SK-N-SH (cell line): ENCODE measurements around the gene DMRT2. TPM values are rescaled to one million over a fixed set of nuclear protein-coding genes. Genes with fewer than 3 reads are reported as not detected.

ENCODE experiments used
- CTCF ChIA-PET: fragments of 300-600, 350-600 bp; formaldehyde crosslinking; extraction: SDS; loops from one replicate; lab custom pipeline; 2021; lab: Yijun Ruan, JAX
- POLR2A ChIA-PET: fragments of 350-600 bp; sonication (Branson Sonifier 250); formaldehyde crosslinking; extraction: SDS; loops from one replicate; lab custom pipeline; 2020; ENCODE audit warnings: antibody characterized with exemption, inconsistent platforms; lab: Yijun Ruan, JAX
- DNase-seq: peaks from one replicate; pipeline ENCODE4 v3.0.0; 2012
- H2AFZ ChIP-seq: fragments of 200-600 bp; sonication (generic); 2 replicates; pipeline ENCODE4 v1.8.1; 2016; ENCODE audit warnings: antibody characterized with exemption, mild to moderate bottlenecking, low read depth
- H3F3A ChIP-seq: fragments of 200-600 bp; sonication (generic); replicated peaks from 2 replicates; pipeline ENCODE3; 2016; ENCODE audit warnings: antibody characterized with exemption, mild to moderate bottlenecking; ENCODE audit not compliant: insufficient read depth
- H3K27ac ChIP-seq, 2 experiments: fragments of 200-500 bp in 1 of 2; fragments of 200-600 bp in 1 of 2; sonication (Bioruptor generic) in 1 of 2; sonication (generic), shearing (Covaris generic) in 1 of 2; 2 replicates each; pipeline versions ENCODE4 v1.5.1 to v1.6.1; 2014 to 2016; ENCODE audit warnings: low read depth in 2 of 2, inconsistent platforms in 1 of 2, low read length in 1 of 2, mild to moderate bottlenecking in 1 of 2, mixed read lengths in 1 of 2
- H3K27me3 ChIP-seq: fragments of 200-600 bp; sonication (generic), shearing (Covaris generic); 2 replicates; pipeline ENCODE4 v1.6.1; 2016; ENCODE audit warnings: mixed run types; ENCODE audit not compliant: insufficient read depth
- H3K36me3 ChIP-seq, 2 experiments: fragments of 200-500 bp in 1 of 2; fragments of 200-600 bp in 1 of 2; sonication (Bioruptor generic) in 1 of 2; sonication (generic) in 1 of 2; replicated peaks in 1 of 2; 2 replicates each; pipeline versions ENCODE3 to v1.5.1; 2014 to 2016; ENCODE audit warnings: low read length in 1 of 2, mild to moderate bottlenecking in 1 of 2; ENCODE audit not compliant: insufficient read depth in 2 of 2, control insufficient read depth in 1 of 2
- H3K4me1 ChIP-seq, 2 experiments: fragments of 200-500 bp in 1 of 2; fragments of 200-600 bp in 1 of 2; sonication (Bioruptor generic) in 1 of 2; sonication (generic), shearing (Covaris generic) in 1 of 2; 2 replicates each; pipeline versions ENCODE4 v1.5.1 to v1.6.1; 2014 to 2016; ENCODE audit warnings: low read depth in 1 of 2, low read length in 1 of 2, mixed run types in 1 of 2; ENCODE audit not compliant: insufficient read depth in 2 of 2, control insufficient read depth in 1 of 2
- H3K4me2 ChIP-seq: fragments of 200-600 bp; sonication (generic), shearing (Covaris generic); 2 replicates; pipeline ENCODE4 v1.6.1; 2017; ENCODE audit warnings: mixed run types
- H3K4me3 ChIP-seq, 2 experiments: fragments of 200-500 bp in 1 of 2; fragments of 200-600 bp in 1 of 2; sonication (Bioruptor generic) in 1 of 2; sonication (generic), shearing (Covaris generic) in 1 of 2; 2 replicates each; pipeline versions ENCODE4 v1.5.1 to v1.8.1; 2014 to 2016; ENCODE audit warnings: low read depth in 2 of 2, inconsistent platforms in 1 of 2, low read length in 1 of 2, mild to moderate bottlenecking in 1 of 2, mixed read lengths in 1 of 2, moderate library complexity in 1 of 2
- H3K79me2 ChIP-seq: fragments of 200-600 bp; sonication (generic); 2 replicates; pipeline ENCODE4 v1.8.1; 2017; ENCODE audit warnings: mild to moderate bottlenecking; ENCODE audit not compliant: insufficient read depth
- H3K9ac ChIP-seq: fragments of 200-600 bp; sonication (generic); 2 replicates; pipeline ENCODE4 v1.6.1; 2017; ENCODE audit warnings: mixed run types
- H3K9me2 ChIP-seq: fragments of 200-600 bp; sonication (generic); 2 replicates; pipeline ENCODE4 v1.6.1; 2017; ENCODE audit warnings: mixed run types
- H3K9me3 ChIP-seq: fragments of 200-600 bp; sonication (generic); 2 replicates; pipeline ENCODE4 v1.6.1; 2017; ENCODE audit warnings: mixed run types, mild to moderate bottlenecking, moderate library complexity
- H4K20me1 ChIP-seq: fragments of 200-600 bp; sonication (generic); 2 replicates; pipeline ENCODE4 v1.6.1; 2017; ENCODE audit warnings: mild to moderate bottlenecking, mixed run types; ENCODE audit not compliant: insufficient read depth
- ELF1 ChIP-seq: IDR thresholded peaks from 2 replicates; pipeline ENCODE4 v1.4.0; 2012
- FOXM1 ChIP-seq: IDR thresholded peaks from 2 replicates; pipeline ENCODE4 v1.4.0; 2012; ENCODE audit warnings: low read depth, mild to moderate bottlenecking
- GATA2 ChIP-seq: sonication (generic); formaldehyde crosslinking; IDR thresholded peaks from 2 replicates; pipeline ENCODE4 v1.5.0; 2020; ENCODE audit warnings: mild to moderate bottlenecking, missing genetic modification reagents
- NFIC ChIP-seq: IDR thresholded peaks from 2 replicates; pipeline ENCODE4 v1.4.0; 2012; ENCODE audit warnings: borderline replicate concordance
- RAD21 ChIP-seq: IDR thresholded peaks from 2 replicates; pipeline ENCODE4 v1.6.1; 2012; ENCODE audit warnings: mild to moderate bottlenecking, low read length
- RCOR1 ChIP-seq: fragments of 150-350 bp; IDR thresholded peaks from 2 replicates; pipeline ENCODE4 v1.6.1; 2017; ENCODE audit warnings: antibody characterized with exemption, low read length
- RFX5 ChIP-seq: IDR thresholded peaks from 2 replicates; pipeline ENCODE4 v1.6.1; 2012; ENCODE audit warnings: mild to moderate bottlenecking, improper control_type of control experiment, low read length
- RXRA ChIP-seq: IDR thresholded peaks from 2 replicates; pipeline ENCODE4 v1.4.0; 2012; ENCODE audit warnings: low read depth, mild to moderate bottlenecking, borderline replicate concordance
- SIN3A ChIP-seq: IDR thresholded peaks from 2 replicates; pipeline ENCODE4 v1.6.1; 2012; ENCODE audit warnings: low read depth, mild to moderate bottlenecking, low read length, moderate library complexity, borderline replicate concordance
- SMC3 ChIP-seq: IDR thresholded peaks from 2 replicates; pipeline ENCODE4 v1.6.1; 2012; ENCODE audit warnings: low read depth, low read length, improper control_type of control experiment
- TAF1 ChIP-seq: IDR thresholded peaks from 2 replicates; pipeline ENCODE4 v1.6.1; 2012; ENCODE audit warnings: low read depth, mild to moderate bottlenecking, low read length, moderate library complexity, borderline replicate concordance
- TCF12 ChIP-seq: IDR thresholded peaks from 2 replicates; pipeline ENCODE4 v1.4.0; 2012
- TEAD4 ChIP-seq: IDR thresholded peaks from 2 replicates; pipeline ENCODE4 v1.4.0; 2012; ENCODE audit warnings: mild to moderate bottlenecking, borderline replicate concordance; ENCODE audit not compliant: insufficient read depth
- YY1 ChIP-seq: IDR thresholded peaks from 2 replicates; pipeline ENCODE4 v1.4.0; 2012; ENCODE audit warnings: low read depth, mild to moderate bottlenecking
- WGBS: methylation state at CpG from one replicate; pipeline ENCODE4 v1.1.6; 2017; ENCODE audit warnings: low lambda C conversion rate; 5-methylcytosine and 5-hydroxymethylcytosine counted together
- polyA plus RNA-seq, 3 experiments: library from polyadenylated mRNA; depleted of rRNA; stranded (reverse); fragments of >200 nt; gene quantifications; 2 replicates each; pipeline ENCODE4 v1.2.3, GENCODE V29; 2012
- TF ChIP-seq, protein P1 (sequence below): fragments of 200-600 bp; sonication (generic); IDR thresholded peaks from 2 replicates; pipeline ENCODE4 v1.6.1; 2017; ENCODE audit warnings: antibody characterized with exemption, mild to moderate bottlenecking, moderate library complexity
- TF ChIP-seq, protein P2 (sequence below): fragments of 150-350 bp; IDR thresholded peaks from 2 replicates; pipeline ENCODE4 v1.6.1; 2016; ENCODE audit warnings: mild to moderate bottlenecking, low read depth, low read length
- TF ChIP-seq, protein P3 (sequence below): fragments of 150-350 bp; IDR thresholded peaks from 2 replicates; pipeline ENCODE4 v1.6.1; 2017; ENCODE audit warnings: antibody characterized with exemption, low read length, low read depth, borderline replicate concordance
- TF ChIP-seq, protein P4 (sequence below): IDR thresholded peaks from 2 replicates; pipeline ENCODE4; 2012

DMRT2 gene
- polyA plus RNA-seq, 1 of the 3 experiments (the other 2 are of a cell fraction), result not detected

DNA sequence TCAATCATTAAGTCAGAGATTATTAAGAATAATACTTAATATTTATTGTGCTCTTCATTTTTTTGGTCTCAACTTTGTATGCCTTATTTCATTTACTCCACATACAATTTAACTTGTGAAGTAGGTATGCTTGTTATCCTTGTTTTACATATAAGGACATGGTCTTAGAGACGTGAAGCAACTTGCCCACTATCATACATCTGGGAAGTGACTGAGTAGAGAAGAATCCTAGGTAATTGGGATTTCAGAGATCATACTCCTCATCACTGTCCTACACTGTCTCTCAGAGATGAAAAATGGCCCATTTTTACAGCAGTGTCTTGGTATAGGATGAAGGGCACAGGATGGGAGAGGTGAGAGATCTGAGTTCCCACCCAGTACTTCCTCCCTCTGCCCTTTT, 23.3 kb downstream of the DMRT2 start:
- no peak for DNase-seq
- TF ChIP-seq RFX5, result no peak
- no peak for TF ChIP-seq GATA2
- TF ChIP-seq SMC3, result no peak
- TF ChIP-seq, protein P1, sequence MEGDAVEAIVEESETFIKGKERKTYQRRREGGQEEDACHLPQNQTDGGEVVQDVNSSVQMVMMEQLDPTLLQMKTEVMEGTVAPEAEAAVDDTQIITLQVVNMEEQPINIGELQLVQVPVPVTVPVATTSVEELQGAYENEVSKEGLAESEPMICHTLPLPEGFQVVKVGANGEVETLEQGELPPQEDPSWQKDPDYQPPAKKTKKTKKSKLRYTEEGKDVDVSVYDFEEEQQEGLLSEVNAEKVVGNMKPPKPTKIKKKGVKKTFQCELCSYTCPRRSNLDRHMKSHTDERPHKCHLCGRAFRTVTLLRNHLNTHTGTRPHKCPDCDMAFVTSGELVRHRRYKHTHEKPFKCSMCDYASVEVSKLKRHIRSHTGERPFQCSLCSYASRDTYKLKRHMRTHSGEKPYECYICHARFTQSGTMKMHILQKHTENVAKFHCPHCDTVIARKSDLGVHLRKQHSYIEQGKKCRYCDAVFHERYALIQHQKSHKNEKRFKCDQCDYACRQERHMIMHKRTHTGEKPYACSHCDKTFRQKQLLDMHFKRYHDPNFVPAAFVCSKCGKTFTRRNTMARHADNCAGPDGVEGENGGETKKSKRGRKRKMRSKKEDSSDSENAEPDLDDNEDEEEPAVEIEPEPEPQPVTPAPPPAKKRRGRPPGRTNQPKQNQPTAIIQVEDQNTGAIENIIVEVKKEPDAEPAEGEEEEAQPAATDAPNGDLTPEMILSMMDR, result no peak
- TF ChIP-seq RAD21, result no peak
- no peak for TF ChIP-seq SIN3A
- no peak for TF ChIP-seq ELF1
- TF ChIP-seq RXRA, result no peak
- TF ChIP-seq, protein P2, sequence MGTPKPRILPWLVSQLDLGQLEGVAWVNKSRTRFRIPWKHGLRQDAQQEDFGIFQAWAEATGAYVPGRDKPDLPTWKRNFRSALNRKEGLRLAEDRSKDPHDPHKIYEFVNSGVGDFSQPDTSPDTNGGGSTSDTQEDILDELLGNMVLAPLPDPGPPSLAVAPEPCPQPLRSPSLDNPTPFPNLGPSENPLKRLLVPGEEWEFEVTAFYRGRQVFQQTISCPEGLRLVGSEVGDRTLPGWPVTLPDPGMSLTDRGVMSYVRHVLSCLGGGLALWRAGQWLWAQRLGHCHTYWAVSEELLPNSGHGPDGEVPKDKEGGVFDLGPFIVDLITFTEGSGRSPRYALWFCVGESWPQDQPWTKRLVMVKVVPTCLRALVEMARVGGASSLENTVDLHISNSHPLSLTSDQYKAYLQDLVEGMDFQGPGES, result no peak
- TF ChIP-seq RCOR1, result no peak
- TF ChIP-seq NFIC, result no peak
- no peak for TF ChIP-seq TCF12
- TF ChIP-seq, protein P3, sequence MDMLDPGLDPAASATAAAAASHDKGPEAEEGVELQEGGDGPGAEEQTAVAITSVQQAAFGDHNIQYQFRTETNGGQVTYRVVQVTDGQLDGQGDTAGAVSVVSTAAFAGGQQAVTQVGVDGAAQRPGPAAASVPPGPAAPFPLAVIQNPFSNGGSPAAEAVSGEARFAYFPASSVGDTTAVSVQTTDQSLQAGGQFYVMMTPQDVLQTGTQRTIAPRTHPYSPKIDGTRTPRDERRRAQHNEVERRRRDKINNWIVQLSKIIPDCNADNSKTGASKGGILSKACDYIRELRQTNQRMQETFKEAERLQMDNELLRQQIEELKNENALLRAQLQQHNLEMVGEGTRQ, result no peak
- no peak for TF ChIP-seq TEAD4
- TF ChIP-seq YY1, result no peak
- no peak for TF ChIP-seq FOXM1
- TF ChIP-seq, protein P4, sequence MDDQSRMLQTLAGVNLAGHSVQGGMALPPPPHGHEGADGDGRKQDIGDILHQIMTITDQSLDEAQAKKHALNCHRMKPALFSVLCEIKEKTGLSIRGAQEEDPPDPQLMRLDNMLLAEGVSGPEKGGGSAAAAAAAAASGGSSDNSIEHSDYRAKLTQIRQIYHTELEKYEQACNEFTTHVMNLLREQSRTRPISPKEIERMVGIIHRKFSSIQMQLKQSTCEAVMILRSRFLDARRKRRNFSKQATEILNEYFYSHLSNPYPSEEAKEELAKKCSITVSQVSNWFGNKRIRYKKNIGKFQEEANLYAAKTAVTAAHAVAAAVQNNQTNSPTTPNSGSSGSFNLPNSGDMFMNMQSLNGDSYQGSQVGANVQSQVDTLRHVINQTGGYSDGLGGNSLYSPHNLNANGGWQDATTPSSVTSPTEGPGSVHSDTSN, result no peak
- TF ChIP-seq TAF1, result no peak
- TF ChIP-seq, all 33 proteins: peak for 0
- no peaks in the 10 kb centered on the region for H3K36me3 ChIP-seq
- no peaks in the 10 kb centered on the region for H3K79me2 ChIP-seq
- no peak overlapping the region for H2AFZ ChIP-seq
- CTCF ChIA-PET, result no interaction called here
- no peak overlapping the region for H3K4me2 ChIP-seq
- H3K9ac ChIP-seq, result no peak overlapping the region
- H3K4me1 ChIP-seq, result no peaks in the 10 kb centered on the region
- H3F3A ChIP-seq, result no peaks in the 10 kb centered on the region
- WGBS, result 0% methylated on average over 1 of the region's 1 CpG
- H3K27me3 ChIP-seq, result no peaks in the 10 kb centered on the region
- POLR2A ChIA-PET, result no interaction called here
- no peaks in the 10 kb centered on the region for H3K9me3 ChIP-seq
- no peaks in the 10 kb centered on the region for H3K9me2 ChIP-seq
- no peaks in the 10 kb centered on the region for H4K20me1 ChIP-seq
- H3K4me3 ChIP-seq, result no peak overlapping the region
- H3K27ac ChIP-seq, result no peak overlapping the region
